Naive thymus-derived CD4-positive, alpha-beta T cell (primary cell): Measurements from ENCODE around the gene LENG8. TPM values are rescaled to one million over a fixed set of nuclear protein-coding genes. Genes with fewer than 3 reads are reported as not detected.

Source experiments
- ATAC-seq: fragments of 150-1000 bp; cut with Tn5 transposase; 2 replicates; pipeline ENCODE4 v1.10.0; 2021; ENCODE audit warnings: mild to moderate bottlenecking, moderate library complexity
- CTCF ChIA-PET: fragments of 350-600 bp; sonication (Branson Sonifier 250); formaldehyde crosslinking; loops from one replicate; lab custom pipeline; 2021; ENCODE audit warnings: antibody characterized with exemption; lab: Charles Lee
- POLR2A ChIA-PET: fragments of 350-600 bp; sonication (Branson Sonifier 250); formaldehyde crosslinking; loops from one replicate; lab custom pipeline; 2021; ENCODE audit warnings: antibody characterized with exemption, inconsistent platforms; lab: Charles Lee
- DNase-seq, 9 donors: peaks; one replicate each; pipeline versions ENCODE4 v3.0.0 to v3.0.0-alpha.2; 2020 to 2022; ENCODE audit warnings: mixed read lengths in 1 of 9
- H3K27ac ChIP-seq: one replicate; pipeline ENCODE4 v1.7.0; 2013; ENCODE audit warnings: mild to moderate bottlenecking, low read depth, low read length, moderate library complexity
- H3K27me3 ChIP-seq, 2 donors: one replicate each; pipeline ENCODE4 v1.7.0; 2013; ENCODE audit warnings: low read length in 2 of 2, mild to moderate bottlenecking in 2 of 2, moderate library complexity in 2 of 2; ENCODE audit not compliant: control insufficient read depth in 2 of 2, insufficient read depth in 2 of 2
- H3K36me3 ChIP-seq, 3 experiments: 1 replicate in 2 of 3; 2 replicates in 1 of 3; pipeline ENCODE4 v1.7.0; 2013; ENCODE audit warnings: low read length in 3 of 3, mild to moderate bottlenecking in 3 of 3, moderate library complexity in 1 of 3; ENCODE audit not compliant: insufficient read depth in 3 of 3, control insufficient read depth in 2 of 3
- H3K4me1 ChIP-seq, 2 donors: one replicate each; pipeline ENCODE4 v1.7.0; 2013; ENCODE audit warnings: low read length in 2 of 2, mild to moderate bottlenecking in 2 of 2, moderate library complexity in 1 of 2; ENCODE audit not compliant: control insufficient read depth in 2 of 2, insufficient read depth in 2 of 2
- H3K4me3 ChIP-seq: 2 replicates; pipeline ENCODE4 v1.7.0; 2013; ENCODE audit warnings: mild to moderate bottlenecking, low read length
- H3K9me3 ChIP-seq, 3 experiments: 1 replicate in 2 of 3; 2 replicates in 1 of 3; pipeline ENCODE4 v1.7.0; 2013; ENCODE audit warnings: low read length in 3 of 3; ENCODE audit not compliant: control insufficient read depth in 2 of 3
- H3K27ac Mint-ChIP-seq, 9 donors: one replicate each; pipeline ENCODE4 v1.8.0; 2020 to 2022; ENCODE audit warnings: mixed read lengths in 9 of 9, mild to moderate bottlenecking in 8 of 9, moderate library complexity in 5 of 9, inconsistent platforms in 2 of 9
- H3K27me3 Mint-ChIP-seq, 5 donors: one replicate each; pipeline ENCODE4 v1.8.0; 2021 to 2022; ENCODE audit warnings: mixed read lengths in 5 of 5, mild to moderate bottlenecking in 1 of 5
- H3K36me3 Mint-ChIP-seq, 5 donors: one replicate each; pipeline ENCODE4 v1.8.0; 2020 to 2022; ENCODE audit warnings: mixed read lengths in 5 of 5, mild to moderate bottlenecking in 3 of 5, inconsistent platforms in 1 of 5
- H3K4me1 Mint-ChIP-seq, 7 donors: one replicate each; pipeline ENCODE4 v1.8.0; 2020 to 2022; ENCODE audit warnings: mixed read lengths in 7 of 7, mild to moderate bottlenecking in 3 of 7, inconsistent platforms in 1 of 7
- H3K4me3 Mint-ChIP-seq, 10 donors: one replicate each; pipeline ENCODE4 v1.8.0; 2020 to 2022; ENCODE audit warnings: mild to moderate bottlenecking in 10 of 10, mixed read lengths in 10 of 10, moderate library complexity in 6 of 10, inconsistent platforms in 2 of 10
- H3K9me3 Mint-ChIP-seq, 11 donors: one replicate each; pipeline ENCODE4 v1.8.0; 2020 to 2022; ENCODE audit warnings: mixed read lengths in 11 of 11, mild to moderate bottlenecking in 4 of 11, inconsistent platforms in 1 of 11, moderate library complexity in 1 of 11
- intact Hi-C, 2 donors: fragments of 100-400 bp; cut with micrococcal nuclease; formaldehyde crosslinking; loops; one replicate each; pipeline ENCODE4 v1.15.1; 2023
- polyA plus RNA-seq, 2 donors: library from polyadenylated mRNA; unstranded; fragments of 300-500 nt; fragmentation: Illumina TruSeq; gene quantifications; one replicate each; pipeline ENCODE4 v1.2.3, GENCODE V29; 2021
- total RNA-seq, 6 experiments: library from RNA in 5 of 6; stranded (reverse) in 5 of 6; gene quantifications; 1 replicate in 5 of 6; 2 replicates in 1 of 6; pipeline ENCODE4 v1.2.3 and lab custom pipeline; 2021 to 2026

LENG8 gene
- total and polyA plus RNA-seq, 7 experiments from 2014 or later, result 6.2 to 685 (median 503) TPM

- intact Hi-C loops, result no loop called here
- Histone ChIP-seq H3K27me3 (no peaks in the 10 kb centered on the region), H3K27ac (no peak overlapping the region), H3K4me1 (peaks cover 0 to 11% of the 10 kb centered on the region in 2 donors), H3K4me3 (no peak overlapping the region), H3K9me3 (no peaks in the 10 kb centered on the region), H3K36me3 (no peaks in the 10 kb centered on the region)
- ATAC-seq (no peak), DNase-seq (no peak)
- Mint-ChIP-seq H3K4me1 (peaks cover 11 to 19% (median 17%) of the 10 kb centered on the region in 7 donors), H3K27me3 (peaks cover 12 to 55% (median 39%) of the 10 kb centered on the region in 5 donors), H3K36me3 (peaks cover 0 to 9% (median 0%) of the 10 kb centered on the region in 5 donors), H3K4me3 (no peak overlapping the region), H3K9me3 (peaks cover 0 to 3% (median 0%) of the 10 kb centered on the region in 11 donors), H3K27ac (no peak overlapping the region)
- ChIA-PET POLR2A (interaction anchor here (1.5 kb wide), 1 partner anchor 27 kb away, joined by 4 read pairs; the partner anchor contains the start of gene LENG8), CTCF (no interaction called here)
Observed at GRCh38 chr19:54421521-54421920, 27.5 kb upstream of the LENG8 start.

GRCh38 chr19:54422136-54422535, 26.9 kb upstream of the LENG8 start:
- no peak overlapping the region for H3K4me3 ChIP-seq
- no peaks in the 10 kb centered on the region for H3K36me3 ChIP-seq
- H3K27ac Mint-ChIP-seq, result no peak overlapping the region
- no peak overlapping the region for H3K4me3 Mint-ChIP-seq
- H3K9me3 ChIP-seq, result no peaks in the 10 kb centered on the region
- peaks cover 0 to 8% (median 0%) of the 10 kb centered on the region in 5 donors for H3K36me3 Mint-ChIP-seq
- peaks cover 0 to 11% of the 10 kb centered on the region in 2 donors for H3K4me1 ChIP-seq
- ChIA-PET POLR2A (no interaction called here), CTCF (no interaction called here)
- H3K9me3 Mint-ChIP-seq, result peaks cover 0 to 3% (median 0%) of the 10 kb centered on the region in 11 donors
- peaks cover 10 to 52% (median 39%) of the 10 kb centered on the region in 5 donors for H3K27me3 Mint-ChIP-seq
- peaks cover 10 to 17% (median 14%) of the 10 kb centered on the region in 7 donors for H3K4me1 Mint-ChIP-seq
- intact Hi-C loops, result no loop called here
- no peak overlapping the region for H3K27ac ChIP-seq
- ATAC-seq (no peak), DNase-seq (no peak)
- H3K27me3 ChIP-seq, result no peaks in the 10 kb centered on the region

- Mint-ChIP-seq H3K36me3 (no peaks in the 10 kb centered on the region), H3K4me1 (peaks cover 0 to 5% (median 0%) of the 10 kb centered on the region in 7 donors), H3K4me3 (no peak overlapping the region), H3K27ac (no peak overlapping the region), H3K9me3 (peaks cover 0 to 1% (median 0%) of the 10 kb centered on the region in 11 donors), H3K27me3 (peaks cover 5 to 38% (median 34%) of the 10 kb centered on the region in 5 donors)
- CTCF ChIA-PET, result no interaction called here
- H3K4me1 ChIP-seq, result no peaks in the 10 kb centered on the region
- POLR2A ChIA-PET, result no interaction called here
- H3K27ac ChIP-seq, result no peak overlapping the region
- H3K36me3 ChIP-seq, result no peaks in the 10 kb centered on the region
- intact Hi-C loops, result no loop called here
- ATAC-seq (no peak), DNase-seq (no peak)
- H3K9me3 ChIP-seq, result no peaks in the 10 kb centered on the region
- no peak overlapping the region for H3K4me3 ChIP-seq
- H3K27me3 ChIP-seq, result no peaks in the 10 kb centered on the region
Observed at GRCh38 chr19:54424201-54424600, 24.8 kb upstream of the LENG8 start.

GRCh38 chr19:54424660-54425381, 24.2 kb upstream of the LENG8 start:
- Mint-ChIP-seq H3K9me3 (peaks cover 0 to 1% (median 0%) of the 10 kb centered on the region in 11 donors), H3K4me1 (peaks cover 0 to 4% (median 0%) of the 10 kb centered on the region in 7 donors), H3K27me3 (peaks cover 8 to 41% (median 29%) of the 10 kb centered on the region in 5 donors), H3K36me3 (no peaks in the 10 kb centered on the region), H3K27ac (no peak overlapping the region), H3K4me3 (no peak overlapping the region)
- POLR2A ChIA-PET, result interaction anchor here (0.6 kb wide), 1 partner anchor 87 kb away, joined by 3 read pairs; no protein-coding TSS in a partner anchor
- no peaks in the 10 kb centered on the region for H3K9me3 ChIP-seq
- intact Hi-C loops, result no loop called here
- H3K36me3 ChIP-seq, result no peaks in the 10 kb centered on the region
- CTCF ChIA-PET, result interaction anchor here (0.6 kb wide), 1 partner anchor 99 kb away, joined by 4 read pairs; no protein-coding TSS in a partner anchor
- no peaks in the 10 kb centered on the region for H3K4me1 ChIP-seq
- H3K27me3 ChIP-seq, result no peaks in the 10 kb centered on the region
- ATAC-seq (no peak), DNase-seq (no peak)
- H3K27ac ChIP-seq, result no peak overlapping the region
- no peak overlapping the region for H3K4me3 ChIP-seq

- CTCF ChIA-PET, result interaction anchor here (0.6 kb wide), 1 partner anchor 100 kb away, joined by 4 read pairs; no protein-coding TSS in a partner anchor
- intact Hi-C loops, result no loop called here
- H3K9me3 ChIP-seq, result no peaks in the 10 kb centered on the region
- POLR2A ChIA-PET, result interaction anchor here (0.6 kb wide), 1 partner anchor 86 kb away, joined by 3 read pairs; no protein-coding TSS in a partner anchor
- Mint-ChIP-seq H3K27me3 (peaks cover 8 to 41% (median 29%) of the 10 kb centered on the region in 5 donors), H3K9me3 (peaks cover 0 to 1% (median 0%) of the 10 kb centered on the region in 11 donors), H3K36me3 (no peaks in the 10 kb centered on the region), H3K27ac (no peak overlapping the region), H3K4me1 (peaks cover 0 to 4% (median 0%) of the 10 kb centered on the region in 7 donors), H3K4me3 (no peak overlapping the region)
- ATAC-seq (no peak), DNase-seq (no peak)
- no peak overlapping the region for H3K4me3 ChIP-seq
- no peaks in the 10 kb centered on the region for H3K27me3 ChIP-seq
- peaks cover 0 to 4% of the 10 kb centered on the region in 2 donors for H3K4me1 ChIP-seq
- H3K36me3 ChIP-seq, result no peaks in the 10 kb centered on the region
- H3K27ac ChIP-seq, result no peak overlapping the region
Observed at GRCh38 chr19:54425382-54425723, 23.6 kb upstream of the LENG8 start.

GRCh38 chr19:54426291-54426931, 22.6 kb upstream of the LENG8 start:
- no peaks in the 10 kb centered on the region for H3K9me3 ChIP-seq
- peak in 1 of 9 donors; percentile 5 for DNase-seq
- no peaks in the 10 kb centered on the region for H3K27me3 ChIP-seq
- Mint-ChIP-seq H3K36me3 (no peaks in the 10 kb centered on the region), H3K27me3 (peaks cover 8 to 41% (median 29%) of the 10 kb centered on the region in 5 donors), H3K9me3 (peaks cover 0 to under 1% (median 0%) of the 10 kb centered on the region in 11 donors), H3K27ac (no peak overlapping the region), H3K4me3 (peak overlapping the region in 1 of 10 donors; percentile 4), H3K4me1 (peaks cover 2 to 10% (median 6%) of the 10 kb centered on the region in 7 donors)
- peaks cover 0 to 4% of the 10 kb centered on the region in 2 donors for H3K4me1 ChIP-seq
- no peak for ATAC-seq
- POLR2A ChIA-PET, result no interaction called here
- no peak overlapping the region for H3K27ac ChIP-seq
- CTCF ChIA-PET, result no interaction called here
- no peaks in the 10 kb centered on the region for H3K36me3 ChIP-seq
- no peak overlapping the region for H3K4me3 ChIP-seq
- intact Hi-C loops, result no loop called here
